HG03108 (cell line): ENCODE measurements around the gene DNPH1.

Experiments used
- ATAC-seq: cut with Tn5 transposase; IDR thresholded peaks from one replicate; pipeline ENCODE4 v1.9.1; 2021; ENCODE audit warnings: moderate library complexity; ENCODE audit not compliant: unreplicated experiment

The DNPH1 gene

GRCh38 chr6:43247114-43247999, 18.1 kb upstream of the DNPH1 start:
- ATAC-seq: peak; percentile 87

GRCh38 chr6:43246301-43247113, 17.2 kb upstream of the DNPH1 start:
- ATAC-seq: peak; percentile 22

- ATAC-seq: no peak
Measured at GRCh38 chr6:43243664-43244321, 14.5 kb upstream of the DNPH1 start.

DNA sequence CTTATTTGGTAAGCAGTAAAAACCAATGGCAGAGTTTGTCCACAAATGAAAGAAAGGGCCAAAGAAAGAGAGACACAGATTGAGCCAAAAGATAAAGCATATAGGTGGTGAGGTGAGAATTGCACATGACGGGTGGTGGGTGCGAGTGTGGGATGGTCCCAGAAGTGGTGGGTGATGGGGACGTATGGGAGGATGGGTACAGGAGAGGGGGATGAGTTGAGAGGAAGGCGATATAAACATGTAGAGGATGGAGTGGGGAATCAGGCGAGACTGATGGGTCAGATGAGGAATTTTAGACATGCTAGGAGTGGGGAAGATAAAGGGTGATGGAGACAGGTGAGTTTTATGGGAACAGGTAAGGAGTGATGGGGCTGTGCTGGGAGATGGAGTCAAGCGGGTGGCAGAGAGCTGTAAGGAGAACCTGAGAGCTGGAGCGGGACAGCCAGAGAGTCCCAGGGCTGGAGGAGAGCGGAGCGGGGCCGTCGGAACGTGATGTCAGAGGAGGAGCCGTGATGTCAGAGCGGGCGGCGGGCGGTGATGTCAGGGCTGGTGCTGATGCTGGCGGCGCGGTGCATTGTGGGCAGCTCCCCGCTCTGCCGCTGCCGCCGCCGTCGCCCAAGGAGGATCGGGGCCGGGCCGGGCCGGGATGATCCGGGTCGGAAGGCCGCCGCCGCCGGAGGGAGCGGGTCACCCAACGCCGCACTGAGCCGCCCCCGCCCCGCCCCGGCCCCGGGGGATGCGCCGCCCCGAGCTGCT, 13.8 kb upstream of the DNPH1 start, which contains the start of gene TTBK1:
TSS of gene TTBK1 (plus strand) at position 574 of the 756 bp plus-strand sequence. CDS start 3,180 bp downstream, outside the sequence.
- ATAC-seq: no peak

DNA sequence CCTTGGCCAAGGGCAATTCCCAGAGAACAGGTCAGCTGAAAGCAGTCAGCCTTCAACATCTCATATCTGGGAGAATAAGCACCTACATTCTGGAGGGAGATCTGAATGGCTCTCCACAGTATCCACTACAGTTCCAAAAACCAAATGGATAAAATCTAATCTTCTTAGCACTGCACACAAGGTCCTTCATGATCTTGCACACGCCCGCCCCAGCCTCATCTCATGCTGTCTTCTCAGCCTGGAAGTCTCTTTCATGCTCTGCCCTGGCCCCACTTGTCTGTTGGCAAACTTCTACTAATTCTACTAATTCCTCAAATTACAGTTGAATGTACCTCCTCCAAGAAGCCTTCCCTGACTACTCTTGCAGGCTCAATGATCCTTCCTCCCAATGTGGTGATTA, 12.2 kb upstream of the DNPH1 start:
- no peak for ATAC-seq

DNA sequence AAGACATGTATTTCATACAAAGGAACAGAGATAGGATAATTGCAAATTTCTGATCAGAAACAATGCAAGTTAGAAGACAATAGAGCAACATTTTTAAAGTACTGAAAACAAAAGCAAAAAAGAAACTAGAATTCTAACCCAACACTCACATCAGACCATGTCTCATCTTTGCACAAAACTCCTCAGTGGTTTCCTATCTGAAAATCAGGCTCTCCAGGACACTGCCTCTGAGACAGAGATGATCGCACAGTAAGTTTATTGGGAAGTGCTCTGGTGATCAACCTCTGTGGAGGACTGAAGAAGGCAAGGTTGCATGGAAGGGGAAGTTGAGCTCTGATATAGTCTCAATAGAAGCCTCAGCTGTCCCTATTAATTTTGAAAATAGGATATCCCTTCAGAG, 11.7 kb upstream of the DNPH1 start:
- no peak for ATAC-seq

DNA sequence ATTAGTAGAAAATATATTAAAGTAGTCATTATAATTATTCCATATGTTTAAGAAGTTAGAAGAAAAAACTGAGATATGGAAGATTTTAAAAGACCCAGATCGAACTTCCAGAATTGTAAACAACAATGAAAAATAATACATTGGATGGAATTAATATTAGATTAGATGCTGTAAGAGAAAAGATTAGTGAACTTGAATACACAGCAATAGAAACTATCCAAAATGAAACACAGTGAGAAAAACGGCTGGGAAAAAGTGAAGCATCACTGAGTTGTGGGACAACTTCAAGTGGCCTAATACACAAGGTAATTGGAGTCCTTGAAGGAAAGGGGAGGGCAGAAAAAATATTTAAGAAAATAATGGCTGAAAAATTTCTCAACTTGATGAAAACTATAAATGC, 9.8 kb upstream of the DNPH1 start:
- no peak for ATAC-seq

DNA sequence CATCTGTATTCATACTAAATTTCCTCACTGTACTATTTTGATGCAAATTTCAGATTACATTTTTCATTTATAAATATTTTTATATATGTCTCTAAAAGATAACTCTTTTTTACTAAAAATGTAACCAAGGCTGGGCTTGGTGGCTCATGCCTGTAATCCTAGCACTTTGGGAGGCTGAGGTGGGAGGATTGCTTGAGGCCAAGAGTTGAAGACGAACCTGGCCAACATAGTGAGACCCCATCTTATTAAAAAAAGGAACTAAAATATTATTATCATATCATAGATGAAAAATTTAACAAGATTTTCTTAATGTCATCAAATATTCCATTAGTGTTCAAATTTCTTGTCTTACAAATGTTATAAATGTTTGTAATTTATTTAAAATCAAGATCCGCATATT, 6.6 kb upstream of the DNPH1 start:
- no peak for ATAC-seq

GRCh38 chr6:43231735-43232450, 2.6 kb upstream of the DNPH1 start:
- no peak for ATAC-seq

GRCh38 chr6:43231053-43231452, 1.8 kb upstream of the DNPH1 start:
- ATAC-seq: no peak

- no peak for ATAC-seq
Measured at GRCh38 chr6:43229803-43230620, 731 bp upstream of the DNPH1 start.

DNA sequence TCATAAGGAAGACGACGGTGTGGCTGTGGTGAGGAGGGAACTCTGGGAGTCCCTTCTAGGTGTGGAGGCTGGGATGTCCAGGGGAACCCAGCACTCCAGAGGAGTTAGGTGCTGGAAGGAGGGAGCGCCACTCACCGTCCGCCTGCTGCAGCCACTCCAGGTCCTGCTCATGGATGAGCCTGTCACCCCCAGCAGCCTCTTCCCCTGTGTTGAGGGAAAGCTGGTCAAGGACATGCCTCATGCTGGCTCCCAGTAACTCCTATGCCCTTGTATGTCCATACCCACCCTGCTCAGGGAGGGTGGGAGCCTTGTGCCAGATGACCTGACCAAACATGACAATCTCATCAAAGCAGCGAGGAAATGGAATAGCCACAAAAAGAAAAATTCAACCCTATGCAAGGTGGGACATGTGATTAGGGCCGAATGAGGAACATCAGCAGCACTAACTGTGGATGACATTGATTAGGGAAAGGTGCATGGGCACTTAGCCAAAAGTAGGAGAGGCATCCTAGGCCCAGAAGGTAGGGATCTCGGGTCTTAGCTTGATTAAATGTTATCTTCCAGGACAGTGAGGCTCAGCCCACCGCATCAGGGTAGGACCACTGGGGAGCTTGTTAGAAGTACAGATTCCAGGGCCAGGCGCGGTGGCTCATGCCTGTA, 3.0 kb downstream of the DNPH1 start:
- no peak for ATAC-seq

- no peak for ATAC-seq
Measured at GRCh38 chr6:43223175-43223574, 6.1 kb downstream of the DNPH1 start.

GRCh38 chr6:43222418-43223059, 6.7 kb downstream of the DNPH1 start:
- ATAC-seq: no peak

- ATAC-seq: no peak
Measured at GRCh38 chr6:43221046-43221972, 8.0 kb downstream of the DNPH1 start.

DNA sequence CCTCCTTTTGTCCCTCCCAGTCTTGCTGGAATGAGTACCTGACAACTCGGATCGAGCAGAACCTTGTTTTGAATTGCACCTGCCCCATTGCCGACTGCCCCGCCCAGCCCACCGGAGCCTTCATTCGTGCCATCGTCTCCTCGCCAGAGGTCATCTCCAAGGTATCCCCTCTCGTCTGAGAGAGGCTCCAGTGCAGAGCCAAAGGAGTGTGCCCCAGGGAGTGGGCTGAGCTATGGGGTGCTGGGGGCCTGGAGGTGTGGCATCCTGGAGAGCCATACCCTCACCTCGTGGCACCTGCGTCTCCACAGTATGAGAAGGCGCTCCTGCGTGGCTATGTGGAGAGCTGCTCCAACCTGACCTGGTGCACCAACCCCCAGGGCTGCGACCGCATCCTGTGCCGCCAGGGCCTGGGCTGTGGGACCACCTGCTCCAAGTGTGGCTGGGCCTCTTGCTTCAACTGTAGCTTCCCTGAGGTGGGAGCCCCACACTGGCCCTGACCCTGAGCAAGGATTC, 8.8 kb downstream of the DNPH1 start:
- ATAC-seq: no peak

- no peak for ATAC-seq
Measured at GRCh38 chr6:43219814-43220213, 9.5 kb downstream of the DNPH1 start.
